GM12878 (cell line): Measurements from ENCODE around the gene M1AP. TPM values are rescaled to one million over a fixed set of nuclear protein-coding genes. Genes with fewer than 3 reads are reported as not detected.

Experiments
- ATAC-seq: fragments of 200-7000 bp; cut with Tn5 transposase; 3 replicates; pipeline ENCODE4 v1.9.1; 2020; ENCODE audit warnings: mild to moderate bottlenecking, moderate library complexity
- BruUV-seq: library from RNA; stranded (reverse); fragments of 400-500 nt; replicated peaks from 2 replicates; lab custom pipeline; 2021; lab: Mats Ljungman, UMichigan
- CTCF ChIA-PET: fragments of 300-600 bp; sonication (Branson Sonifier 250); formaldehyde crosslinking; extraction: SDS; loops from one replicate; lab custom pipeline; 2021; ENCODE audit warnings: inconsistent platforms; lab: Yijun Ruan, JAX
- POLR2A ChIA-PET: fragments of 350-600 bp; formaldehyde crosslinking; extraction: SDS; loops from one replicate; lab custom pipeline; 2021; ENCODE audit warnings: inconsistent platforms; lab: Charles Lee
- RAD21 ChIA-PET: fragments of 300-600 bp; sonication (Branson Sonifier 250); formaldehyde crosslinking; loops from one replicate; lab custom pipeline; 2023; ENCODE audit warnings: antibody characterized with exemption; ENCODE audit not compliant: unreplicated experiment; lab: Charles Lee
- SMC1A ChIA-PET: fragments of 300-600 bp; sonication (Branson Sonifier 250); formaldehyde crosslinking; loops from one replicate; lab custom pipeline; 2023; ENCODE audit not compliant: unreplicated experiment, uncharacterized antibody; lab: Charles Lee
- DNase-seq: peaks from one replicate; pipeline ENCODE4 v3.0.0-alpha.2; 2011; ENCODE audit warnings: low read depth, low spot score
- FAIRE-seq: peaks from 3 replicates; lab custom pipeline; 2011; peaks lifted over from hg19 to GRCh38; lab: Jason Lieb, UNC
- H2AFZ ChIP-seq: 2 replicates; pipeline ENCODE4 v1.6.0; 2011; ENCODE audit warnings: low read depth, low read length, control low read depth; ENCODE audit not compliant: control insufficient read depth
- H3K27ac ChIP-seq: 2 replicates; pipeline ENCODE4 v1.5.1; 2011; ENCODE audit warnings: control low read depth; ENCODE audit not compliant: control insufficient read depth, insufficient read depth
- H3K27me3 ChIP-seq, 2 experiments: replicated peaks in 1 of 2; 2 replicates each; pipeline versions ENCODE4 v1.6.0 to v1.6.1; 2011; ENCODE audit warnings: low read length in 1 of 2; ENCODE audit not compliant: control insufficient read depth in 2 of 2, insufficient read depth in 2 of 2
- H3K36me3 ChIP-seq, 2 experiments: 2 replicates each; pipeline ENCODE4 v1.5.1; 2011; ENCODE audit warnings: low read length in 1 of 2; ENCODE audit not compliant: control insufficient read depth in 2 of 2, insufficient read depth in 2 of 2
- H3K4me1 ChIP-seq: 2 replicates; pipeline ENCODE4 v1.6.1; 2011; ENCODE audit warnings: mild to moderate bottlenecking, low read length, moderate library complexity, mixed read lengths; ENCODE audit not compliant: control insufficient read depth, insufficient read depth
- H3K4me2 ChIP-seq: 2 replicates; pipeline ENCODE4 v1.6.0; 2011; ENCODE audit warnings: control low read depth; ENCODE audit not compliant: control insufficient read depth, insufficient read depth
- H3K4me3 ChIP-seq: fragments of 200-600 bp; sonication (generic); 2 replicates; pipeline ENCODE4 v1.5.1; 2016
- H3K79me2 ChIP-seq: 2 replicates; pipeline ENCODE4 v1.6.0; 2011; ENCODE audit warnings: low read length; ENCODE audit not compliant: control insufficient read depth, insufficient read depth
- H3K9ac ChIP-seq: 2 replicates; pipeline ENCODE4 v1.8.0; 2011; ENCODE audit warnings: low read length, control low read depth, mixed read lengths; ENCODE audit not compliant: control insufficient read depth, insufficient read depth
- H3K9me3 ChIP-seq: replicated peaks from 3 replicates; pipeline ENCODE4 v1.5.1; 2011; ENCODE audit warnings: mild to moderate bottlenecking, low read length; ENCODE audit not compliant: control insufficient read depth, insufficient read depth
- H4K20me1 ChIP-seq: 2 replicates; pipeline ENCODE4 v1.6.0; 2011; ENCODE audit not compliant: control insufficient read depth, insufficient read depth
- EP300 ChIP-seq, 2 experiments: fragments of 150-350 bp in 1 of 2; IDR thresholded peaks; 2 replicates each; pipeline ENCODE4 v1.6.1; 2011 to 2012; ENCODE audit warnings: low read depth in 2 of 2, low read length in 2 of 2, borderline replicate concordance in 1 of 2, improper control_type of control experiment in 1 of 2, inconsistent platforms in 1 of 2; ENCODE audit not compliant: control insufficient read depth in 1 of 2
- FOXK2 ChIP-seq: fragments of 450-650 bp; IDR thresholded peaks from 2 replicates; pipeline ENCODE4 v1.6.1; 2017; ENCODE audit warnings: mild to moderate bottlenecking, moderate library complexity
- HCFC1 ChIP-seq: fragments of 150-350 bp; IDR thresholded peaks from 2 replicates; pipeline ENCODE4 v1.6.1; 2014; ENCODE audit warnings: low read length
- MTA2 ChIP-seq: fragments of 450-650 bp; IDR thresholded peaks from 2 replicates; pipeline ENCODE4 v1.6.1; 2016; ENCODE audit warnings: low read depth, mild to moderate bottlenecking, moderate library complexity
- NFYB ChIP-seq: IDR thresholded peaks from 2 replicates; pipeline ENCODE4 v1.6.1; 2011; ENCODE audit warnings: low read depth, mild to moderate bottlenecking, low read length, improper control_type of control experiment, moderate library complexity; ENCODE audit not compliant: insufficient read depth
- NR2C1 ChIP-seq: fragments of 450-650 bp; IDR thresholded peaks from 2 replicates; pipeline ENCODE4 v1.6.1; 2017; ENCODE audit warnings: antibody characterized with exemption, mild to moderate bottlenecking, moderate library complexity
- POLR2AphosphoS2 ChIP-seq: IDR thresholded peaks from 2 replicates; pipeline ENCODE4 v1.6.1; 2011; ENCODE audit warnings: low read depth, mild to moderate bottlenecking, low read length, improper control_type of control experiment, moderate library complexity
- SMC3 ChIP-seq: IDR thresholded peaks from 2 replicates; pipeline ENCODE4 v1.6.1; 2011; ENCODE audit warnings: low read length, improper control_type of control experiment, borderline replicate concordance
- SUPT20H ChIP-seq: IDR thresholded peaks from 2 replicates; pipeline ENCODE4 v1.6.1; 2011; ENCODE audit warnings: low read depth, mild to moderate bottlenecking, low read length, moderate library complexity, borderline replicate concordance; ENCODE audit not compliant: control insufficient read depth
- ZNF217 ChIP-seq: fragments of 450-650 bp; IDR thresholded peaks from 2 replicates; pipeline ENCODE4 v1.6.1; 2017; ENCODE audit warnings: antibody characterized with exemption, mild to moderate bottlenecking
- WGBS: methylation state at CpG from one replicate; pipeline ENCODE4 v1.1.6; 2016; ENCODE audit warnings: low lambda C conversion rate; ENCODE audit not compliant: insufficient replicate concordance, insufficient coverage; ENCODE audit errors: missing lambda C conversion rate; 5-methylcytosine and 5-hydroxymethylcytosine counted together
- in situ Hi-C: fragments of 300-500 bp; cut with MboI; formaldehyde crosslinking; loops from 9 replicates; pipeline ENCODE4 v1.14.3; 2018; ENCODE audit warnings: mixed read lengths
- intact Hi-C: fragments of 100-400 bp; cut with micrococcal nuclease; formaldehyde crosslinking; loops from one replicate; pipeline ENCODE4 v1.14.2; 2022; ENCODE audit not compliant: unreplicated experiment
- polyA plus RNA-seq, 11 experiments: library from polyadenylated mRNA; depleted of rRNA in 4 of 11; unstranded in 6 of 11; stranded (reverse) in 5 of 11; fragments of >200 nt; fragmentation: Nextera tagmentation in 4 of 11; fragmentation: Illumina TruSeq in 1 of 11; extraction: Ambion mirVana in 4 of 11; extraction: Trizol in 1 of 11; gene quantifications; 1 replicate in 1 of 11; 2 replicates in 10 of 11; pipeline versions ENCODE4 v1.2.1 to v1.2.3, GENCODE V29; 2011 to 2016; ENCODE audit warnings: inconsistent platforms in 2 of 11, missing spikeins in 2 of 11, low read depth in 1 of 11
- total RNA-seq, 4 experiments: library from RNA; depleted of rRNA in 3 of 4; stranded (reverse); fragments of >200 nt in 3 of 4; fragmentation: Illumina TruSeq in 1 of 4; extraction: Trizol in 1 of 4; gene quantifications; 2 replicates each; pipeline versions ENCODE4 v1.2.1 to v1.2.3, GENCODE V29; 2013 to 2021
- TF ChIP-seq, protein P1 (sequence below): fragments of 150-350 bp; IDR thresholded peaks from 2 replicates; pipeline ENCODE4 v1.6.1; 2016; ENCODE audit warnings: low read depth, low read length
- TF ChIP-seq, protein P2 (sequence below): fragments of 450-650 bp; IDR thresholded peaks from 2 replicates; pipeline ENCODE4 v1.6.1; 2017; ENCODE audit warnings: mild to moderate bottlenecking, moderate library complexity
- TF ChIP-seq, protein P3 (sequence below): fragments of 450-650 bp; IDR thresholded peaks from 2 replicates; pipeline ENCODE4 v1.6.1; 2018; ENCODE audit warnings: borderline replicate concordance, mild to moderate bottlenecking; ENCODE audit not compliant: partially characterized antibody

The M1AP gene
- total and polyA plus RNA-seq, 10 of the 15 experiments (the other 5 are each of a cell fraction or from before 2014, with no cell fraction given) = 0.04 to 0.32 (median 0.16) TPM; not detected in 4

DNA sequence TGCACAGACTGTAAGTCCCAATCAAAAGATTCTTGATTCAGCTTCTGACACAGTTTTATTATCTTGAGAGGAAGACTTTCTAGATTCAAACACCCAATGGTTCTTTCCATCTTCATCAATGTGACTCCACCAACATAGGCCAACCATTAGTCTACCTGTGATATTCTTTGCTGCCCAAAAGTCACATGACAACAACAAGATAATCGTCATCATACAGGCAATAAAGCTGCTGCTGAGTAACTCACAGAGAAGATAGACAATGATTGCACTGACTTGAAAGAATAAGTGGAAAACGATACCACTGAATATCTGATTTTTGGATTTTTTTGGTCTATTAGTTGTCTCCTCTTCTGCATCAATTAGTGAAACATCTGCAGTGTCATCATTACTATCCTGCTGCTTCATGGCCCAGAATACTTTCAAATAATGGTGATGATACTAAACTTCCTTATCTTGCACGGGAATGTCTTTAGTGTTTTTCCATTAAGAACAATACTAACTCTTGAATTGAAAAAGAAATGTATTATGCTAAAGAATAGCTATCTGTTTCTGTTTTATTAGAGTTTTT lies 19.5 kb downstream of the M1AP start:
- no peak overlapping the region for H3K9ac ChIP-seq
- ChIA-PET SMC1A (interaction anchor here (1.1 to 1.3 kb wide), 2 partner anchors 8 to 10 kb away, joined by 3 to 7 read pairs; no protein-coding TSS in a partner anchor), CTCF (interaction anchor here (1.0 kb wide), 1 partner anchor 18 kb away, joined by 3 read pairs; no protein-coding TSS in a partner anchor), POLR2A (interaction anchor here (0.6 kb wide), 1 partner anchor 209 kb away, joined by 4 read pairs; no protein-coding TSS in a partner anchor), RAD21 (interaction anchor here (1.2 kb wide), 1 partner anchor 17 kb away, joined by 3 read pairs; no protein-coding TSS in a partner anchor)
- no peak overlapping the region for H3K4me3 ChIP-seq
- in situ Hi-C loops (no loop called here), intact Hi-C loops (no loop called here)
- no peaks in the 10 kb centered on the region for H3K4me1 ChIP-seq
- H3K79me2 ChIP-seq = no peaks in the 10 kb centered on the region
- no peaks in the 10 kb centered on the region for H4K20me1 ChIP-seq
- BruUV-seq = no TSS peak
- ATAC-seq = no peak
- DNase-seq = no peak
- FAIRE-seq = no peak
- no peaks in the 10 kb centered on the region for H3K9me3 ChIP-seq
- H3K27me3 ChIP-seq = no peaks in the 10 kb centered on the region
- no peak overlapping the region for H3K4me2 ChIP-seq
- no peak overlapping the region for H3K27ac ChIP-seq
- 2% methylated on average over 3 of the region's 3 CpGs for WGBS
- no peak overlapping the region for H2AFZ ChIP-seq
- H3K36me3 ChIP-seq = no peaks in the 10 kb centered on the region
- no peak for TF ChIP-seq NFYB
- no peak for TF ChIP-seq FOXK2
- TF ChIP-seq POLR2AphosphoS2 = no peak
- no peak for TF ChIP-seq HCFC1
- TF ChIP-seq MTA2 = no peak
- TF ChIP-seq ZNF217 = no peak
- TF ChIP-seq, protein P1, sequence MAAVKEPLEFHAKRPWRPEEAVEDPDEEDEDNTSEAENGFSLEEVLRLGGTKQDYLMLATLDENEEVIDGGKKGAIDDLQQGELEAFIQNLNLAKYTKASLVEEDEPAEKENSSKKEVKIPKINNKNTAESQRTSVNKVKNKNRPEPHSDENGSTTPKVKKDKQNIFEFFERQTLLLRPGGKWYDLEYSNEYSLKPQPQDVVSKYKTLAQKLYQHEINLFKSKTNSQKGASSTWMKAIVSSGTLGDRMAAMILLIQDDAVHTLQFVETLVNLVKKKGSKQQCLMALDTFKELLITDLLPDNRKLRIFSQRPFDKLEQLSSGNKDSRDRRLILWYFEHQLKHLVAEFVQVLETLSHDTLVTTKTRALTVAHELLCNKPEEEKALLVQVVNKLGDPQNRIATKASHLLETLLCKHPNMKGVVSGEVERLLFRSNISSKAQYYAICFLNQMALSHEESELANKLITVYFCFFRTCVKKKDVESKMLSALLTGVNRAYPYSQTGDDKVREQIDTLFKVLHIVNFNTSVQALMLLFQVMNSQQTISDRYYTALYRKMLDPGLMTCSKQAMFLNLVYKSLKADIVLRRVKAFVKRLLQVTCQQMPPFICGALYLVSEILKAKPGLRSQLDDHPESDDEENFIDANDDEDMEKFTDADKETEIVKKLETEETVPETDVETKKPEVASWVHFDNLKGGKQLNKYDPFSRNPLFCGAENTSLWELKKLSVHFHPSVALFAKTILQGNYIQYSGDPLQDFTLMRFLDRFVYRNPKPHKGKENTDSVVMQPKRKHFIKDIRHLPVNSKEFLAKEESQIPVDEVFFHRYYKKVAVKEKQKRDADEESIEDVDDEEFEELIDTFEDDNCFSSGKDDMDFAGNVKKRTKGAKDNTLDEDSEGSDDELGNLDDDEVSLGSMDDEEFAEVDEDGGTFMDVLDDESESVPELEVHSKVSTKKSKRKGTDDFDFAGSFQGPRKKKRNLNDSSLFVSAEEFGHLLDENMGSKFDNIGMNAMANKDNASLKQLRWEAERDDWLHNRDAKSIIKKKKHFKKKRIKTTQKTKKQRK = no peak
- TF ChIP-seq NR2C1 = no peak
- no peak for TF ChIP-seq EP300 (IDR thresholded peaks at IDR 0.05; ENCODE audit: borderline replicate concordance in 1 of 2, control insufficient read depth in 1 of 2, low read depth in 2 of 2, low read length in 2 of 2)
- TF ChIP-seq SUPT20H = no peak
- no peak for TF ChIP-seq SMC3
- TF ChIP-seq, protein P2, sequence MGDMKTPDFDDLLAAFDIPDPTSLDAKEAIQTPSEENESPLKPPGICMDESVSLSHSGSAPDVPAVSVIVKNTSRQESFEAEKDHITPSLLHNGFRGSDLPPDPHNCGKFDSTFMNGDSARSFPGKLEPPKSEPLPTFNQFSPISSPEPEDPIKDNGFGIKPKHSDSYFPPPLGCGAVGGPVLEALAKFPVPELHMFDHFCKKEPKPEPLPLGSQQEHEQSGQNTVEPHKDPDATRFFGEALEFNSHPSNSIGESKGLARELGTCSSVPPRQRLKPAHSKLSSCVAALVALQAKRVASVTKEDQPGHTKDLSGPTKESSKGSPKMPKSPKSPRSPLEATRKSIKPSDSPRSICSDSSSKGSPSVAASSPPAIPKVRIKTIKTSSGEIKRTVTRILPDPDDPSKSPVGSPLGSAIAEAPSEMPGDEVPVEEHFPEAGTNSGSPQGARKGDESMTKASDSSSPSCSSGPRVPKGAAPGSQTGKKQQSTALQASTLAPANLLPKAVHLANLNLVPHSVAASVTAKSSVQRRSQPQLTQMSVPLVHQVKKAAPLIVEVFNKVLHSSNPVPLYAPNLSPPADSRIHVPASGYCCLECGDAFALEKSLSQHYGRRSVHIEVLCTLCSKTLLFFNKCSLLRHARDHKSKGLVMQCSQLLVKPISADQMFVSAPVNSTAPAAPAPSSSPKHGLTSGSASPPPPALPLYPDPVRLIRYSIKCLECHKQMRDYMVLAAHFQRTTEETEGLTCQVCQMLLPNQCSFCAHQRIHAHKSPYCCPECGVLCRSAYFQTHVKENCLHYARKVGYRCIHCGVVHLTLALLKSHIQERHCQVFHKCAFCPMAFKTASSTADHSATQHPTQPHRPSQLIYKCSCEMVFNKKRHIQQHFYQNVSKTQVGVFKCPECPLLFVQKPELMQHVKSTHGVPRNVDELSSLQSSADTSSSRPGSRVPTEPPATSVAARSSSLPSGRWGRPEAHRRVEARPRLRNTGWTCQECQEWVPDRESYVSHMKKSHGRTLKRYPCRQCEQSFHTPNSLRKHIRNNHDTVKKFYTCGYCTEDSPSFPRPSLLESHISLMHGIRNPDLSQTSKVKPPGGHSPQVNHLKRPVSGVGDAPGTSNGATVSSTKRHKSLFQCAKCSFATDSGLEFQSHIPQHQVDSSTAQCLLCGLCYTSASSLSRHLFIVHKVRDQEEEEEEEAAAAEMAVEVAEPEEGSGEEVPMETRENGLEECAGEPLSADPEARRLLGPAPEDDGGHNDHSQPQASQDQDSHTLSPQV = no peak
- TF ChIP-seq, protein P3, sequence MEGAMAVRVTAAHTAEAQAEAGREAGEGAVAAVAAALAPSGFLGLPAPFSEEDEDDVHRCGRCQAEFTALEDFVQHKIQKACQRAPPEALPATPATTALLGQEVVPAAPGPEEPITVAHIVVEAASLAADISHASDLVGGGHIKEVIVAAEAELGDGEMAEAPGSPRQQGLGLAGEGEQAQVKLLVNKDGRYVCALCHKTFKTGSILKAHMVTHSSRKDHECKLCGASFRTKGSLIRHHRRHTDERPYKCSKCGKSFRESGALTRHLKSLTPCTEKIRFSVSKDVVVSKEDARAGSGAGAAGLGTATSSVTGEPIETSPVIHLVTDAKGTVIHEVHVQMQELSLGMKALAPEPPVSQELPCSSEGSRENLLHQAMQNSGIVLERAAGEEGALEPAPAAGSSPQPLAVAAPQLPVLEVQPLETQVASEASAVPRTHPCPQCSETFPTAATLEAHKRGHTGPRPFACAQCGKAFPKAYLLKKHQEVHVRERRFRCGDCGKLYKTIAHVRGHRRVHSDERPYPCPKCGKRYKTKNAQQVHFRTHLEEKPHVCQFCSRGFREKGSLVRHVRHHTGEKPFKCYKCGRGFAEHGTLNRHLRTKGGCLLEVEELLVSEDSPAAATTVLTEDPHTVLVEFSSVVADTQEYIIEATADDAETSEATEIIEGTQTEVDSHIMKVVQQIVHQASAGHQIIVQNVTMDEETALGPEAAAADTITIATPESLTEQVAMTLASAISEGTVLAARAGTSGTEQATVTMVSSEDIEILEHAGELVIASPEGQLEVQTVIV = no peak
